Colonic mucosa (tissue), 4 donors: Measurements from ENCODE around the gene NLK. TPM values are rescaled to one million over a fixed set of nuclear protein-coding genes. Genes with fewer than 3 reads are reported as not detected.
"Not testable (repeated sequence)": the region's sequence is repeated elsewhere in the genome, so short reads cannot be mapped to it uniquely, and the experiment has no call there.

Source experiments
- DNase-seq: peaks from one replicate; pipeline ENCODE4 v3.0.0-alpha.2; 2020
- H3K27ac ChIP-seq: fragments of 200-600 bp; one replicate; pipeline ENCODE4 v1.8.0; 2021
- H3K27me3 ChIP-seq: fragments of 200-600 bp; one replicate; pipeline ENCODE4 v1.8.0; 2021
- H3K36me3 ChIP-seq: fragments of 200-600 bp; one replicate; pipeline ENCODE4 v1.8.0; 2021
- H3K4me1 ChIP-seq: fragments of 200-600 bp; one replicate; pipeline ENCODE4 v1.8.0; 2021; ENCODE audit warnings: mild to moderate bottlenecking
- H3K4me3 ChIP-seq: fragments of 200-600 bp; one replicate; pipeline ENCODE4 v1.8.0; 2021
- H3K9ac ChIP-seq, 2 donors: one replicate each; pipeline ENCODE4 v1.7.0; 2013; ENCODE audit warnings: control low read depth in 2 of 2, low read depth in 2 of 2, low read length in 2 of 2
- H3K9me3 ChIP-seq: fragments of 200-600 bp; one replicate; pipeline ENCODE4 v1.8.0; 2021
- CTCF ChIP-seq: fragments of 200-600 bp; IDR thresholded peaks from one replicate; pipeline ENCODE4 v1.8.0; 2022; ENCODE audit warnings: antibody characterized with exemption, mild to moderate bottlenecking
- intact Hi-C: fragments of 100-400 bp; cut with DNase I; formaldehyde crosslinking; loops from one replicate; pipeline ENCODE4 v1.14.1; 2022
- total RNA-seq, 2 donors: library from RNA; stranded (reverse); fragmentation: NEBNext Ultra II Directional in 1 of 2; extraction: Animal tissue kit (Norgen Biotek cat#: 25700) in 1 of 2; gene quantifications; one replicate each; pipeline ENCODE4 v1.2.1, GENCODE V29; 2021
- donor health status: healthy.
- donor health status: DM: no; HTN: no; CAD: no.
- donor health status: DM: no; HTN: no; CAD: no.

Gene NLK
- total RNA-seq, 2 donors from 2014 or later: 17.2 to 20.9 TPM

- Histone ChIP-seq H3K4me1 (no peaks in the 10 kb centered on the region), H3K9me3 (no peaks in the 10 kb centered on the region), H3K27me3 (no peaks in the 10 kb centered on the region), H3K4me3 (no peak overlapping the region), H3K9ac (no peak overlapping the region), H3K27ac (no peak overlapping the region), H3K36me3 (no peaks in the 10 kb centered on the region)
- intact Hi-C loops: no loop called here
- no peak for TF ChIP-seq CTCF
- DNase-seq: no peak
These were observed 29.6 kb downstream of the NLK start for GRCh38 chr17:28071891-28072606.

DNA sequence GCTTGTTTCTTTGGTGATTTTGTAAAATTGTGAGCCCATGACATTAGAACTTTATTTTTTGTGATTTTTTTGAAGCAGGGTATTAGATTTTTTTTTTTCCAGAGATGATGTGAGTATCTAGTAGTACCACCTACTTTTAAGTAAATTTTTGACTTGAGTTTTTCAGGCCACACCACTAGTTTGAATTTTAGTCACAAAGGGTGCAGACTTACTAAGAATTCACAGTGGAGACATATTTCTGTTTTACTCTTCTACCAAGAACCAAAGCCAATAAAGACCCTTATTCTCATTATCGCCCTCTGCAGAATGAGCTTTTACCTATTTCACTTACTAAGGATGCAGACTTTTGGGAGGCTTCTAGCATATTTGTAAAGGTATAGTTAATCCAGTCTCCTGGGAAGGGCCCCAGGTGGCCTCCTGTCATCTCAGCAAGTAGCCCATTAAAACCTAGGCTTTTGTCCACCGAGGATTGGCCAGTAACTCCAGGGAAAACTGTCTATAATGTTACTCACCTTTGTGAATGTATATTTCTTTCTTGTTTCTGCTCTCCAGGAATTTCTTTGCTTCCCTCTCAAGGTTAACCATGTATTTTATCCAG lies 30.6 kb downstream of the NLK start:
- no peaks in the 10 kb centered on the region for H3K9me3 ChIP-seq
- no peaks in the 10 kb centered on the region for H3K27me3 ChIP-seq
- no peaks in the 10 kb centered on the region for H3K4me1 ChIP-seq
- DNase-seq: no peak
- no peak overlapping the region for H3K4me3 ChIP-seq
- no peak overlapping the region for H3K27ac ChIP-seq
- H3K9ac ChIP-seq: no peak overlapping the region
- intact Hi-C loops: no loop called here
- TF ChIP-seq CTCF: no peak
- no peaks in the 10 kb centered on the region for H3K36me3 ChIP-seq

- intact Hi-C loops: no loop called here
These were observed 31.5 kb downstream of the NLK start for GRCh38 chr17:28074010-28074409.

DNA sequence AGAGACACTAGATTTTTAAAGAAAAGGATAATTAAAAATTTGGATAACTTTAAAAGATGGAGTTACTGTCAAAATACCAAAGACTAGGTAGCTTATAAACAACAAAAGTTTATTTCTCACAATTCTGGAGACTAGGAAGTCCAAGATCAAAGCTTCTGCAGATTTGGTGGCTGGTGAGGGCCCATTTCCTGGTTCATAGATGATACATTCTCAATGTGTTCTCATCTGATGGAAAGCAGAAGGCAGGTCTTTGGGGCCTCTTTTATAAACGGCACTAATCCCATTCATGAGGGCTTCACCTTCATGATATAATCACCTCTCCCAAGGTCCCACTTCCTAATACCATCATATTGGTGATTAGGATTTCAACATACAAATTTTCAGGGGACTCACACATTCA lies 33.7 kb downstream of the NLK start:
- Histone ChIP-seq H3K27me3 (no peaks in the 10 kb centered on the region), H3K27ac (no peak overlapping the region), H3K9me3 (no peaks in the 10 kb centered on the region), H3K4me3 (no peak overlapping the region), H3K4me1 (no peaks in the 10 kb centered on the region), H3K9ac (no peak overlapping the region), H3K36me3 (no peaks in the 10 kb centered on the region)
- DNase-seq: no peak
- intact Hi-C loops: no loop called here
- TF ChIP-seq CTCF: no peak

More at GRCh38 chr17:28074010-28074409, 31.5 kb downstream of the NLK start:
- Histone ChIP-seq H3K27me3 (no peaks in the 10 kb centered on the region), H3K9ac (no peak overlapping the region), H3K36me3 (no peaks in the 10 kb centered on the region), H3K27ac (no peak overlapping the region), H3K4me1 (no peaks in the 10 kb centered on the region), H3K9me3 (no peaks in the 10 kb centered on the region), H3K4me3 (no peak overlapping the region)
- no peak for DNase-seq
- no peak for TF ChIP-seq CTCF

GRCh38 chr17:28077140-28077539 lies 34.7 kb downstream of the NLK start:
- H3K36me3 ChIP-seq, intact Hi-C loops, H3K9ac ChIP-seq, H3K4me1 ChIP-seq, H3K27ac ChIP-seq, DNase-seq, H3K9me3 ChIP-seq, H3K4me3 ChIP-seq, H3K27me3 ChIP-seq: not testable (repeated sequence)
